Erythroblast (primary cell): ENCODE measurements around the gene MYO18B.

Experiments
- GATA1 ChIP-seq: IDR thresholded peaks from 2 replicates; pipeline ENCODE4 v1.6.1; 2011; ENCODE audit warnings: low read depth, mild to moderate bottlenecking, control low read depth, low read length, moderate library complexity
- POLR2A ChIP-seq: IDR thresholded peaks from 2 replicates; pipeline ENCODE4 v1.6.1; 2011; ENCODE audit warnings: mild to moderate bottlenecking, low read length

DNA sequence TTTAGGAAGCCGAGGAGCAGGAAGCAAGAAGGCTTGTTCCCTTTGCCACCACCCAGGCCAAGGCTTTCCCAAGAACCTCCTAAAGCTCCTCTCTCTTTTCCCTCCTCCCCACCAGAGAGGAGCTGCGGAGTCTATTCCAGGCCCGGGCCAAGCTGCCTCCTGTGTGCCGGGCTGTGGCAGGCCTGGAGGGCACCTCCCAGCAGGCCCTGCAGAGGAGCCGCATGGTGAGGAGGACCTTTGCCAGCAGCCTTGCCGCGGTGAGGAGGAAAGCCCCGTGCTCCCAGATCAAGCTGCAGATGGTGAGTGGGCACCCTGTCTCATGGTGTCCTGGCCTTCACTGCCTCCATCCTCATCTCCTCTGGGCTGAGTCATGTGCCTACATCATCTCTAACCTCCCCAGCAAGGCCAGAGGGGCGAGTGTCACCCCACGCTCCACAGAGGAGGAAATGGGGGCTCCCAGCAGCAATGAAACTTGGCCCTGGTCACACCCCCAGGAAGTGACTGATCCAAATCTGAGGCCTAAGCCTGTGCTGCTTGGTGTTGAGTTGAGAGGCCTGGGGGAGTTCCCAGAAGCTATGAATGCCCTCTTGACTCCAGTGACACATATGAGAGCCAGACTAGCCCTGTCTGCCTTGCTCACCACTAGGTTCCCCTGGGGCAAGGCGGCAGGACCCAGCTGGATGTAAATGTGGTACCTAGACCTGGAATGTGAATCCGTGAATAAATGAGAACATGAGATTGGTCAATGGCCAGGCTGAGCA lies 104.2 kb downstream of the MYO18B start:
- no peak for TF ChIP-seq POLR2A
- TF ChIP-seq GATA1, result no peak
